ENCODE measurements around the gene SEMA3D. TPM values are rescaled to one million over a fixed set of nuclear protein-coding genes. Genes with fewer than 3 reads are reported as not detected.

Gene SEMA3D
- total RNA-seq, 1 donor from 2014 or later = 13.6 TPM

- TF ChIP-seq CTCF (IDR thresholded peaks at IDR 0.05) = no peak
- ATAC-seq = no peak
- intact Hi-C loops (cut with DNase I) = no loop called here
Observed at GRCh38 chr7:85160223-85160622, 26.6 kb downstream of the SEMA3D start.

DNA sequence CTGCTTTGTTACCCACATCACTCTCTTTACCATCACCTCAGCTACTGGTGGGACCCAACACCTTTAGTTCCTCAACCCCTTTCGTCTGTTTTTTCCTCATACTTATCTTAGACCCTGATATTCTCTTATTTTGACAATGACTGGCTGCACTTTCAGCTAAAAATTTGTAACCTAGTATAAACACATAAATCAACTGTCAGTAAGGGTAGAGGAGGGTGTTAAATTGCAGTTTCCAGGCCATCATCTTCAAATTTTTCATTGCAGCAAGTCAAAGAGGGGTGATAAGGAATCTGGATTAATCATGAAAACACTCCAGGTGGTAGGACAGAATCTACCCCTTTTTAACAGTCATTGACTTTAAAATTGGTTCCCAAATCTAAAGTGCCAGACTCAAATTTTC is 27.9 kb downstream of the SEMA3D start:
- DNase-seq (no peak), ATAC-seq (no peak)
- Histone ChIP-seq H3K27me3 (no peaks in the 10 kb centered on the region), H3K36me3 (no peaks in the 10 kb centered on the region), H3K9me3 (no peaks in the 10 kb centered on the region), H3K4me3 (no peak overlapping the region), H3K27ac (no peak overlapping the region), H3K4me1 (no peaks in the 10 kb centered on the region)
- TF ChIP-seq CTCF (IDR thresholded peaks at IDR 0.05) = no peak
- intact Hi-C loops (cut with DNase I) = no loop called here

More at GRCh38 chr7:85160223-85160622, 26.6 kb downstream of the SEMA3D start:
- DNase-seq = no peak
- no peaks in the 10 kb centered on the region for H3K36me3 ChIP-seq
- no peaks in the 10 kb centered on the region for H3K27me3 ChIP-seq
- no peaks in the 10 kb centered on the region for H3K9me3 ChIP-seq
- no peak overlapping the region for H3K4me3 ChIP-seq
- H3K4me1 ChIP-seq = no peaks in the 10 kb centered on the region
- no peak overlapping the region for H3K27ac ChIP-seq

DNA sequence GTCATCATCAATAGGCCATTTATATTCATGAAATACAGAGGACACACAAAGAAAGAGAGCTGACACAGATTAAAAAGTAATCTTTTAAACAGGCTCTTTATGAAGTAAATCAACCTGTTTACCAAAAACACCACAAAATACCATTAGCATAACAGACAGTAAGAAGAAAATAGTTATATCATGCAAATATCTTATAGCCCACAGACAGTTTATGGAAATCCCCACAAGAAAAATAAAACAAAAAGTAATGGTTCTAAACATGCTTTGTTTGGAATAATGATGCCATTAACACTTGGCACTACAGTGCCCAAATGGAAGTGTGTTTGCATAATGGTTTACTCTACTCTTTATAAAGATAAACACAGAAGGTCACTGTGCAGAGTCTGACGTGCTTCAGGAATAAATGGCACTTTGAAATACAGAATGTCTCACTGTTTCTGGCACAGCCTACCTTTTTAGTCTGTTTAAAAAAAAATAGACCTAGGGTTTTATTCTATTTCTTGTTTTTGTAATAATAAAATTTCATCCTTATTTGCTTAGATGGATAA is 30.1 kb downstream of the SEMA3D start:
- Histone ChIP-seq H3K4me3 (no peak overlapping the region), H3K9me3 (no peaks in the 10 kb centered on the region), H3K27me3 (no peaks in the 10 kb centered on the region), H3K27ac (no peak overlapping the region), H3K36me3 (no peaks in the 10 kb centered on the region), H3K4me1 (no peaks in the 10 kb centered on the region)
- no peak for TF ChIP-seq CTCF (IDR thresholded peaks at IDR 0.05)
- ATAC-seq = no peak
- intact Hi-C loops (cut with DNase I) = no loop called here
- DNase-seq = no peak

- Histone ChIP-seq H3K27ac (no peak overlapping the region), H3K4me3 (no peak overlapping the region), H3K27me3 (no peaks in the 10 kb centered on the region), H3K36me3 (no peaks in the 10 kb centered on the region), H3K4me1 (no peaks in the 10 kb centered on the region), H3K9me3 (no peaks in the 10 kb centered on the region)
- DNase-seq (no peak), ATAC-seq (no peak)
- intact Hi-C loops (cut with DNase I) = no loop called here
- no peak for TF ChIP-seq CTCF (IDR thresholded peaks at IDR 0.05)
Observed at GRCh38 chr7:85154282-85154937, 32.4 kb downstream of the SEMA3D start.

- intact Hi-C loops (cut with DNase I) = no loop called here
- no peak for TF ChIP-seq CTCF (IDR thresholded peaks at IDR 0.05)
- no peaks in the 10 kb centered on the region for H3K9me3 ChIP-seq
- no peaks in the 10 kb centered on the region for H3K27me3 ChIP-seq
- H3K4me1 ChIP-seq = no peaks in the 10 kb centered on the region
- H3K4me3 ChIP-seq = no peak overlapping the region
- H3K27ac ChIP-seq = no peak overlapping the region
- no peaks in the 10 kb centered on the region for H3K36me3 ChIP-seq
- ATAC-seq (no peak), DNase-seq (no peak)
Observed at GRCh38 chr7:85153715-85154114, 33.1 kb downstream of the SEMA3D start.
